Measurements from ENCODE around the gene ACOT12.
"Not testable (repeated sequence)": the region's sequence is repeated elsewhere in the genome, so short reads cannot be mapped to it uniquely, and the experiment has no call there.

Gene ACOT12

GRCh38 chr5:81338213-81338612 is 55.7 kb downstream of the ACOT12 start:
- DNase-seq (ENCODE audit: low spot score), result not testable (repeated sequence)

GRCh38 chr5:81337803-81338202 is 56.1 kb downstream of the ACOT12 start:
- DNase-seq (ENCODE audit: low spot score), result no peak

- DNase-seq (ENCODE audit: low spot score), result no peak
Observed at GRCh38 chr5:81336556-81336955, 57.4 kb downstream of the ACOT12 start.

- DNase-seq (ENCODE audit: low spot score), result no peak
Observed at GRCh38 chr5:81335946-81336345, 58.0 kb downstream of the ACOT12 start.

- no peak for DNase-seq (ENCODE audit: low spot score)
Observed at GRCh38 chr5:81334304-81335061, 59.5 kb downstream of the ACOT12 start.

- DNase-seq (ENCODE audit: low spot score), result no peak
Observed at GRCh38 chr5:81326554-81326953, 67.4 kb downstream of the ACOT12 start.

GRCh38 chr5:81317536-81317935 is 76.4 kb downstream of the ACOT12 start:
- no peak for DNase-seq (ENCODE audit: low spot score)

GRCh38 chr5:81316571-81316970 is 77.4 kb downstream of the ACOT12 start:
- no peak for DNase-seq (ENCODE audit: low spot score)

GRCh38 chr5:81315830-81316229 is 78.1 kb downstream of the ACOT12 start:
- no peak for DNase-seq (ENCODE audit: low spot score)

GRCh38 chr5:81315336-81315735 is 78.6 kb downstream of the ACOT12 start:
- DNase-seq (ENCODE audit: low spot score), result peak; percentile 57

- DNase-seq (ENCODE audit: low spot score), result no peak
Observed at GRCh38 chr5:81314581-81314980, 79.4 kb downstream of the ACOT12 start.

GRCh38 chr5:81313686-81314085 is 80.2 kb downstream of the ACOT12 start:
- no peak for DNase-seq (ENCODE audit: low spot score)

- DNase-seq (ENCODE audit: low spot score), result no peak
Observed at GRCh38 chr5:81313278-81313677, 80.7 kb downstream of the ACOT12 start.

GRCh38 chr5:81310402-81311063 is 83.4 kb downstream of the ACOT12 start:
- no peak for DNase-seq (ENCODE audit: low spot score)

GRCh38 chr5:81308836-81309235 is 85.1 kb downstream of the ACOT12 start:
- DNase-seq (ENCODE audit: low spot score), result no peak

GRCh38 chr5:81305785-81306184 is 88.1 kb downstream of the ACOT12 start:
- no peak for DNase-seq (ENCODE audit: low spot score)

GRCh38 chr5:81303563-81303962 is 90.4 kb downstream of the ACOT12 start:
- peak; percentile 18 for DNase-seq (ENCODE audit: low spot score)

GRCh38 chr5:81302596-81302995 is 91.3 kb downstream of the ACOT12 start:
- DNase-seq (ENCODE audit: low spot score), result no peak

- peak; percentile 91 for DNase-seq (ENCODE audit: low spot score)
Observed at GRCh38 chr5:81301271-81302015, 92.5 kb downstream of the ACOT12 start, which contains the start of gene ZCCHC9. TSS of gene ZCCHC9 (plus strand) at chr5:81301587. CDS start at chr5:81304758, 3,171 bp downstream.

GRCh38 chr5:81300921-81301270 is 93.0 kb downstream of the ACOT12 start:
- DNase-seq (ENCODE audit: low spot score), result no peak

- DNase-seq (ENCODE audit: low spot score), result no peak
Observed at GRCh38 chr5:81297531-81297930, 96.4 kb downstream of the ACOT12 start.

GRCh38 chr5:81294021-81294420 is 99.9 kb downstream of the ACOT12 start:
- DNase-seq (ENCODE audit: low spot score), result not testable (repeated sequence)

- DNase-seq (ENCODE audit: low spot score), result no peak
Observed at GRCh38 chr5:81292130-81292529, 101.8 kb downstream of the ACOT12 start.
